GM20000 (cell line): Measurements from ENCODE around the gene POLE.

Experiments used
- DNase-seq: peaks from one replicate; pipeline ENCODE4 v3.0.0; 2012; ENCODE audit warnings: low spot score
- CTCF ChIP-seq: IDR thresholded peaks from 2 replicates; pipeline ENCODE4 v1.5.1; 2012; ENCODE audit warnings: mild to moderate bottlenecking, control low read depth; ENCODE audit errors: extremely low read depth, missing control alignments

The POLE gene

GRCh38 chr12:132723015-132723763 is 36.0 kb upstream of the POLE start:
- no peak for DNase-seq

GRCh38 chr12:132720606-132721345 is 33.6 kb upstream of the POLE start:
- TF ChIP-seq CTCF: no peak
- no peak for DNase-seq

More at GRCh38 chr12:132723015-132723763, 36.0 kb upstream of the POLE start:
- TF ChIP-seq CTCF: no peak

GRCh38 chr12:132719954-132720324 is 32.8 kb upstream of the POLE start:
- TF ChIP-seq CTCF: no peak
- no peak for DNase-seq

GRCh38 chr12:132719141-132719953 is 32.2 kb upstream of the POLE start:
- no peak for DNase-seq
- TF ChIP-seq CTCF: no peak

GRCh38 chr12:132718644-132719043 is 31.5 kb upstream of the POLE start:
- no peak for TF ChIP-seq CTCF
- DNase-seq: no peak

- TF ChIP-seq CTCF: no peak
- DNase-seq: no peak
Observed at GRCh38 chr12:132717531-132718387, 30.6 kb upstream of the POLE start.
